Choroid plexus epithelial cell (primary cell): Measurements from ENCODE around the gene SCLY.
"Not testable (repeated sequence)": the region's sequence is repeated elsewhere in the genome, so short reads cannot be mapped to it uniquely, and the experiment has no call there.

Source experiments
- DNase-seq: peaks from one replicate; pipeline ENCODE4 v3.0.0-alpha.2; 2010; ENCODE audit warnings: low read depth
- H3K4me3 ChIP-seq: 2 replicates; pipeline ENCODE4 v1.5.1; 2011; ENCODE audit warnings: low read depth, mild to moderate bottlenecking, control low read depth, low read length, moderate library complexity
- CTCF ChIP-seq: conservative IDR thresholded peaks from 2 replicates; pipeline ENCODE4 v1.5.1; 2011; ENCODE audit warnings: low read depth, mild to moderate bottlenecking, control low read depth, inconsistent platforms, low read length, moderate library complexity

SCLY gene

GRCh38 chr2:238027591-238028415 lies 33.0 kb upstream of the SCLY start:
- DNase-seq, result no peak
- no peak overlapping the region for H3K4me3 ChIP-seq
- no peak for TF ChIP-seq CTCF

DNA sequence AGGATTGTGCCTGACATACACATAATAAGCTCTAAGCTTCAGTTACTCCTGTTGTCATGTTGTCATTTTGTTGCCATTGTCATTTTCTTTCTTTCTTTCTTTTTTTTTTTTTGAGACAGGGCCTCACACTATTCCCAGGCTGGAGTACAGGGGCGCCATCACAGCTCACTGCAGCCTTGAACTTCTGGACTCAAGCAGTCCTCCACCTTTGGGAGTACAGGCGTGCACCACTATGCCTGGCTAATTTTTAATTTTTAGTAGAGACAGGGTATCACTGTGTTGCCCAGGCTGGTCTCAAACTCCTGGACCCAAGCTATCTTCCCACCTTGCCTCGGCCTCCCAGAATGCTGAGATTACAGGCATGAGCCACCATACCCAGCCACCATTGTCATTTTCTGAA lies 30.9 kb upstream of the SCLY start:
- no peak overlapping the region for H3K4me3 ChIP-seq
- no peak for TF ChIP-seq CTCF
- no peak for DNase-seq

DNA sequence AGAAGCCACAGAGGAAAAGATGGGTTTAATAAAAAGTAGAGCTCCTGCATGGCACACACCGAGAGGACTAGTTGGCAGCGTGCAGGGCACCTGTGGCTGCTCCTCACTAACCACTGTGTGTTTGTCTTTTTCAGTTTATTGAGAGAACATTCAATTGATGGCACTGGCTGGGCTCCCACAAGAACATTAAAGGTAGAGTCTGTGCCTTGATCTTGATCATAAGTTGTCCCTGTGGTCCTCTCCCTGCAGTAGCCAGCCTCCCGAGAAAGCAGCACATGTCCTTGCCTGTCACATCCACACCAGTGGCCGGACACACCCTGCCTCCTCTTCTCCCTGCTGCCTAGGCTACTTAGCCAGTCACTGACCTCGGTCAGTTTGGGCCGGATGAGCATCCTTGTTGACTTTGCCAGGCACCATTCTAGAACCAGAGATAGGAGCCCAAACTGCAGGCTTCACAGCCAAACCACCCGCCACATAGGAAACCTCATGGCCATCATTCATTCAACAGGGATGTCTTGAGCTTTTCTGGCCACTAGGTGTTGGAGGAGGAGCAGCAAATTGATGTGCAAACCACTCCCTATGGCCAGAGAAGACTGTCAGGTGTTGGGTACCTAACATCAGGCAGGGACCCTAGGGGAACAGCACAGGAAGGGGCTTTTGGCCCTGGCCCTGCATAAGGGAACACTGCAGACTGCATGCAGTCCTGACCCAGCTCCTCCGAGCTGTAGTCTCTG lies 30.2 kb upstream of the SCLY start:
- no peak for DNase-seq
- peak; percentile 17 for TF ChIP-seq CTCF
- no peak overlapping the region for H3K4me3 ChIP-seq

DNA sequence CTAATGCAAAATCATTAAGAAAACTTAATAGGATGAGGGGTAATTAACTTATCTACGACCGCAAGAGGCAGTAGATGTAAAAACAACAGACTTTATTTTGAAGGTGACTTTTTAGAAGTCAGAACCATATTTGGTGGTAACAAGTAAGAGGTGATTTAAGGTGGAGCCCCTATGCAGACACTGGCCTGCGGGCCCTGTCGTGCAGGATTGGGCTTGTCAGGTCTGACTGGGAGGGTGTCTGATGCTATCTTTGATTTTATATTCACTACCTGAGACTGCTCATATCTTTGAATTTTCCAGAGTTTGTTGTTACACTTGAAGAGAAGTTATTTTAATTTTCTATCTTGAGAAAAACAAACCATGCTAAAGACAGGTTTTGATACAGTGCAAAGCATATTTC lies 29.1 kb upstream of the SCLY start:
- H3K4me3 ChIP-seq, result no peak overlapping the region
- no peak for TF ChIP-seq CTCF
- DNase-seq, result no peak

GRCh38 chr2:238032755-238033337 lies 28.0 kb upstream of the SCLY start:
- no peak for DNase-seq
- no peak for TF ChIP-seq CTCF
- no peak overlapping the region for H3K4me3 ChIP-seq

DNA sequence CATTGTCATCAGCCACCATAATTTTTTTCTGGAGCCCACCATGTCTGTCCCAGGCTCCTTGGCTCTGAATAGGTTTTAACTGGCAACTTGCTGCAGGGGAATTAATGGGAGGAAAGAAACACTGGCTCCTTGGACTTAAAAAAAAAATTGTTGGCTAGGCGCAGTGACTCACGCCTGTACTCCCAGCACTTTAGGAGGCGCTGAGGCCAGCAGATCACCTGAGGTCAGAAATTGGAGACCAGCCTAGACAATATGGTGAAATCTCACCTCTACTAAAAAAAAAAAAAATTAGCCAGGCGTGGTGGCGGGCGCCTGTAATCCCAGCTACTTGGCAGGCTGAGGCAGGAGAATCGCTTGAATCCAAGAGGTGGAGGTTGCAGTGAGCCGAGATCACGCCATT lies 26.8 kb upstream of the SCLY start:
- DNase-seq, H3K4me3 ChIP-seq: not testable (repeated sequence)

DNA sequence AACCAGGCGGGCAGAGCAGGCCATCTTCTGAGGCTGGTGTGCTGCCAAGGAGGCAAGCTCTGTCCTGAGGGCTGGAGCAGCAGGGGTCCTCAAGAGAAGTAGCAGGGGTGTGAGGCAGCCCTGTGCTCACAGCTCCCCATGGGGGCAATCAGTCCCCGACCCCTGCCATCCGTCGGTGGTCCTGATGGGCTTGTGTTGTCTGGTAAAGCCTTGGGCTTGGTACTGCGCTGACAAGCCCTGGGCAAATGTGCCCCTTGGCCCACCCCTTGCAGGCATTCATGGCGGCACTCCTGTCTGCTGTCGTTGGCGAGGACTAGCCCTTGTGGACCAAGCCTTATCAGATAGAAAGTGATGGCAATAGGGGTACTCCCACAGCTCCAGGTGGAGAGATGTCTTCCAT lies 22.6 kb upstream of the SCLY start:
- DNase-seq, result no peak
- no peak overlapping the region for H3K4me3 ChIP-seq
- TF ChIP-seq CTCF, result no peak
